Activated T-cell treated with anti-CD3 and anti-CD28 coated beads for 24 hours (primary cell): ENCODE data around the gene RIPOR3.
"Not testable (repeated sequence)": the region's sequence is repeated elsewhere in the genome, so short reads cannot be mapped to it uniquely, and the experiment has no call there.

ENCODE experiments used
- DNase-seq: peaks from one replicate; pipeline ENCODE4 v3.0.0-alpha.2; 2020; ENCODE audit warnings: low read depth

The RIPOR3 gene

GRCh38 chr20:50724851-50725723, 33.7 kb upstream of the RIPOR3 start:
- peak; percentile 78 for DNase-seq

GRCh38 chr20:50724112-50724725, 32.9 kb upstream of the RIPOR3 start:
- DNase-seq, result no peak

- DNase-seq, result no peak
Observed at GRCh38 chr20:50723672-50724071, 32.3 kb upstream of the RIPOR3 start.

- DNase-seq, result no peak
Observed at GRCh38 chr20:50722424-50723155, 31.2 kb upstream of the RIPOR3 start.

GRCh38 chr20:50721881-50722281, 30.5 kb upstream of the RIPOR3 start:
- DNase-seq, result no peak

GRCh38 chr20:50720582-50720981, 29.2 kb upstream of the RIPOR3 start:
- no peak for DNase-seq

GRCh38 chr20:50720026-50720425, 28.7 kb upstream of the RIPOR3 start:
- no peak for DNase-seq

- DNase-seq, result no peak
Observed at GRCh38 chr20:50719328-50719727, 28.0 kb upstream of the RIPOR3 start.

- no peak for DNase-seq
Observed at GRCh38 chr20:50717974-50718761, 26.8 kb upstream of the RIPOR3 start.

GRCh38 chr20:50717312-50717711, 26.0 kb upstream of the RIPOR3 start:
- DNase-seq, result no peak

- DNase-seq, result no peak
Observed at GRCh38 chr20:50716518-50716917, 25.2 kb upstream of the RIPOR3 start.

GRCh38 chr20:50715694-50716093, 24.4 kb upstream of the RIPOR3 start:
- DNase-seq, result no peak

GRCh38 chr20:50714426-50714825, 23.1 kb upstream of the RIPOR3 start:
- DNase-seq, result not testable (repeated sequence)

- no peak for DNase-seq
Observed at GRCh38 chr20:50713657-50714101, 22.3 kb upstream of the RIPOR3 start.

GRCh38 chr20:50712771-50713656, 21.7 kb upstream of the RIPOR3 start:
- DNase-seq, result no peak

GRCh38 chr20:50711113-50711825, 19.9 kb upstream of the RIPOR3 start:
- DNase-seq, result no peak

GRCh38 chr20:50710492-50711063, 19.2 kb upstream of the RIPOR3 start:
- DNase-seq, result no peak

- no peak for DNase-seq
Observed at GRCh38 chr20:50709636-50709973, 18.3 kb upstream of the RIPOR3 start.

GRCh38 chr20:50708845-50709635, 17.7 kb upstream of the RIPOR3 start:
- no peak for DNase-seq
